ENCODE data around the gene GSTM2. TPM values are rescaled to one million over a fixed set of nuclear protein-coding genes. Genes with fewer than 3 reads are reported as not detected.

Gene GSTM2
- total RNA-seq, 1 experiment from 2014 or later: 47.3 TPM

DNA sequence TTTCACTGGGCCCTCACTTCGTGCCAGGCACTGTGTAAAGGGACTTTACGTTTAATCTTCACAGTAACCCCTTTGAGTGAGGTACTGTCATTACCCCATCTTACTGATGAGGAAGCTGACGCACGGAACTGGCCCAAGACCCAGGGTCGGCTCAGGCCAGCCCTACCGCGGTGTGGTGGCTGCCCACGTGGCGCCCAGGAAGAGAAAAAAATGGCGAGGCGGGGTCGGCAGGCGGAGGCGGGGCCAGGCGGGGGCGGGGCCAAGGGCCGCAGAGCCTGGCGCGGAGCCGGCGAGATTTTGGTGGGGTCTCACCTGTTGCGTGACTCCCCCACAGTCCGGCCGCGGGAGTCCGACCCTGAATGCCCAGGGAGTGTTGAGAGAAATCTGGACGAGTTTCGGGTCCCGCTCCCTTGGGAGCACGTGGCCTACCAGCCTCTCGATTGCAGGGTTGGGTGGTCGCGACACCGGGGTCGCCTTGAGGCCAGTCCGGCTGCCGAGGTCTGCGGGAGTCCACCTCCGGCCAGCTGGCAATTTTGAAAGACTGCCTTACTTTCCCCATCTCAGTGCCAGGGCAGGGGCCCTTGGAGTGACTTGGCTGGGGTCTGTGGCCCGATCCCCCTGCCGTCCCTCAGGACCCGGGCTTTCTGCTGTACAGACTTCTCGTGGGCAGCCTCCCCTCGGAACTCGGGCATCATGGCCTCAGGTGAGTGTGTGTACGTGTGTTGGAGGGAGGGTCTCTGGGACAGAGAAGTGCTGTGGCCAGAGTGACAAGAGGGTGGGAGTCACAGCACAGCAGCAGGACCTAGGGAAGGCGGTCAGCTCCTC, 48.1 kb upstream of the GSTM2 start, which contains the start of the genes AMPD2 and GNAT2:
TSS of gene AMPD2 (plus strand) at position 262 of the 825 bp plus-strand sequence. CDS start 1,339 bp downstream, outside the sequence.
TSS of gene GNAT2 (minus strand) at position 41 of the 825 bp plus-strand sequence. CDS start 6,746 bp downstream, outside the sequence.
- no peaks in the 10 kb centered on the region for H3K9me3 ChIP-seq (ENCODE audit: low read depth, low read length, poor library complexity, severe bottlenecking)
- H3K4me3 ChIP-seq (ENCODE audit: low read depth, low read length, poor library complexity, severe bottlenecking): peak within 1 kb of the TSS; percentile 88
- TF ChIP-seq, protein P1, sequence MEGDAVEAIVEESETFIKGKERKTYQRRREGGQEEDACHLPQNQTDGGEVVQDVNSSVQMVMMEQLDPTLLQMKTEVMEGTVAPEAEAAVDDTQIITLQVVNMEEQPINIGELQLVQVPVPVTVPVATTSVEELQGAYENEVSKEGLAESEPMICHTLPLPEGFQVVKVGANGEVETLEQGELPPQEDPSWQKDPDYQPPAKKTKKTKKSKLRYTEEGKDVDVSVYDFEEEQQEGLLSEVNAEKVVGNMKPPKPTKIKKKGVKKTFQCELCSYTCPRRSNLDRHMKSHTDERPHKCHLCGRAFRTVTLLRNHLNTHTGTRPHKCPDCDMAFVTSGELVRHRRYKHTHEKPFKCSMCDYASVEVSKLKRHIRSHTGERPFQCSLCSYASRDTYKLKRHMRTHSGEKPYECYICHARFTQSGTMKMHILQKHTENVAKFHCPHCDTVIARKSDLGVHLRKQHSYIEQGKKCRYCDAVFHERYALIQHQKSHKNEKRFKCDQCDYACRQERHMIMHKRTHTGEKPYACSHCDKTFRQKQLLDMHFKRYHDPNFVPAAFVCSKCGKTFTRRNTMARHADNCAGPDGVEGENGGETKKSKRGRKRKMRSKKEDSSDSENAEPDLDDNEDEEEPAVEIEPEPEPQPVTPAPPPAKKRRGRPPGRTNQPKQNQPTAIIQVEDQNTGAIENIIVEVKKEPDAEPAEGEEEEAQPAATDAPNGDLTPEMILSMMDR (conservative IDR thresholded peaks at IDR 0.05; ENCODE audit: low read depth, low read length): no peak
- BruUV-seq (replicated peaks): TSS peak; percentile 66
- no peaks in the 10 kb centered on the region for H3K27me3 ChIP-seq (replicated peaks; ENCODE audit: insufficient read depth, low read depth, low read length, poor library complexity)
- ChIA-PET POLR2A (ENCODE audit: low non-redundant PET) (interaction anchor here (0.6 kb wide), 1 partner anchor 535 kb away, joined by 3 read pairs; no protein-coding TSS in a partner anchor), CTCF (interaction anchor here (0.7 to 1.5 kb wide), 2 partner anchors 10 to 20 kb away, joined by 3 to 7 read pairs; no protein-coding TSS in a partner anchor)
- intact Hi-C loops (cut with micrococcal nuclease; ENCODE audit: unreplicated experiment): loop anchor here (5.0 kb wide), 1 partner anchor 72 kb away; the partner anchor contains the start of gene GNAI3
- no peaks in the 10 kb centered on the region for H3K36me3 ChIP-seq (ENCODE audit: insufficient read depth, low read length, poor library complexity, severe bottlenecking)
- peak within 1 kb of the TSS; percentile 92 for H3K27ac ChIP-seq (ENCODE audit: low read depth, low read length, poor library complexity, severe bottlenecking)
- peak; percentile 74 for DNase-seq (ENCODE audit: low spot score)
- H3K4me1 ChIP-seq (ENCODE audit: insufficient read depth, low read length, poor library complexity, severe bottlenecking): peaks cover 49% of the 10 kb centered on the region

DNA sequence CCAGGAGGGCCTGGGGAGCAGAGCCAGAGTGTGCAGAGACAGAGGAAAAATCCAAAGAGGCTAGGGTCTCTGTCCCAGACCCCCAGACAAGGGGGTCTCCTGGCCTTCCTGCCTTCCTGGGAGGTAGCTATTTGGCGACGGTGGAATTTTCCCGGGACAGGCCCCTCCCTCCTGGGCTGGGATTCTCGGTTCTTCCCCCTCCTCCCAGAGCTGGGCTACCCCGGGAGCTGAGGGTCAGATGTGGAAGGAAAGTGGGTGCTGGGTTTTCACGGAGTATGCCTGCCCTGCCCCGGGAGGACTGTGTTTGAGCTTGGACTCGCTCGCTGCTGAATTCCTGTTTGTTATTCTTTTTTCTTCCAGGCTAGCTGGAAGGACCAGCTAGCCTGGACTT, 47.5 kb upstream of the GSTM2 start:
- Histone ChIP-seq H3K9me3 (ENCODE audit: low read depth, low read length, poor library complexity, severe bottlenecking) (no peaks in the 10 kb centered on the region), H3K27me3 (replicated peaks; ENCODE audit: insufficient read depth, low read depth, low read length, poor library complexity) (no peaks in the 10 kb centered on the region), H3K4me1 (ENCODE audit: insufficient read depth, low read length, poor library complexity, severe bottlenecking) (peaks cover 49% of the 10 kb centered on the region), H3K36me3 (ENCODE audit: insufficient read depth, low read length, poor library complexity, severe bottlenecking) (no peaks in the 10 kb centered on the region), H3K4me3 (ENCODE audit: low read depth, low read length, poor library complexity, severe bottlenecking) (peak overlapping the region; percentile 88), H3K27ac (ENCODE audit: low read depth, low read length, poor library complexity, severe bottlenecking) (peak overlapping the region; percentile 92)
- ChIA-PET POLR2A (ENCODE audit: low non-redundant PET) (interaction anchor here (0.6 kb wide), 1 partner anchor 535 kb away, joined by 3 read pairs; no protein-coding TSS in a partner anchor), CTCF (interaction anchor here (0.7 to 1.5 kb wide), 3 partner anchors 10 to 21 kb away, joined by 3 to 7 read pairs (median 3); no protein-coding TSS in a partner anchor)
- TF ChIP-seq EZH2 (IDR thresholded peaks at IDR 0.05; ENCODE audit: borderline replicate concordance, low read depth, low read length, poor library complexity, severe bottlenecking): no peak
- TF ChIP-seq, protein P1 (conservative IDR thresholded peaks at IDR 0.05; ENCODE audit: low read depth, low read length): no peak
- intact Hi-C loops (cut with micrococcal nuclease; ENCODE audit: unreplicated experiment): loop anchor here (5.0 kb wide), 1 partner anchor 73 kb away; the partner anchor contains the start of gene GNAI3
- peak; percentile 56 for DNase-seq (ENCODE audit: low spot score)
- BruUV-seq (replicated peaks): no TSS peak

DNA sequence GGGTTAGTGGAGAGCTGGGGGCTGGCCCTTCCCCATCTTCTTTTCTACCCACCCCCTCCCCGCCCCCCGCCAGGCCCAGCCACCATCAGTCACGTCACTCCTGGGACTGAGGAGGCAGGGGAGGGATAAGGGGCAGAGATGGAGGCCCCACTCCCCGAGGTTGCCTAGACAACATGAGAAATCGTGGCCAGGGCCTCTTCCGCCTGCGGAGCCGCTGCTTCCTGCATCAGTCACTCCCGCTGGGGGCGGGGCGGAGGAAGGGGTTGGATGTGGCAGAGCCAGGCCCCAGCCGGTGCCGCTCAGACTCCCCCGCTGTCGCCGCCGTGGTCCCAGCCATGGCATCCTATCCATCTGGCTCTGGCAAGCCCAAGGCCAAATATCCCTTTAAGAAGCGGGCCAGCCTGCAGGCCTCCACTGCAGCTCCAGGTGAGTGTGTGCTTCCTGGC, 47.0 kb upstream of the GSTM2 start:
- peak overlapping the region; percentile 88 for H3K4me3 ChIP-seq (ENCODE audit: low read depth, low read length, poor library complexity, severe bottlenecking)
- TF ChIP-seq EZH2 (IDR thresholded peaks at IDR 0.05; ENCODE audit: borderline replicate concordance, low read depth, low read length, poor library complexity, severe bottlenecking): no peak
- TF ChIP-seq, protein P1 (conservative IDR thresholded peaks at IDR 0.05; ENCODE audit: low read depth, low read length): no peak
- H3K27me3 ChIP-seq (replicated peaks; ENCODE audit: insufficient read depth, low read depth, low read length, poor library complexity): no peaks in the 10 kb centered on the region
- no TSS peak for BruUV-seq (replicated peaks)
- H3K36me3 ChIP-seq (ENCODE audit: insufficient read depth, low read length, poor library complexity, severe bottlenecking): no peaks in the 10 kb centered on the region
- peak overlapping the region; percentile 92 for H3K27ac ChIP-seq (ENCODE audit: low read depth, low read length, poor library complexity, severe bottlenecking)
- DNase-seq (ENCODE audit: low spot score): peak; percentile 98
- ChIA-PET CTCF (interaction anchor here (0.7 to 1.5 kb wide), 2 partner anchors 9 to 20 kb away, joined by 3 to 7 read pairs; no protein-coding TSS in a partner anchor), POLR2A (ENCODE audit: low non-redundant PET) (no interaction called here)
- peaks cover 49% of the 10 kb centered on the region for H3K4me1 ChIP-seq (ENCODE audit: insufficient read depth, low read length, poor library complexity, severe bottlenecking)
- no peaks in the 10 kb centered on the region for H3K9me3 ChIP-seq (ENCODE audit: low read depth, low read length, poor library complexity, severe bottlenecking)
- intact Hi-C loops (cut with micrococcal nuclease; ENCODE audit: unreplicated experiment): loop anchor here (5.0 kb wide), 1 partner anchor 74 kb away; the partner anchor contains the start of gene GNAI3
